ENCODE measurements around the gene AKAP17A.
A peak's percentile ranks its signal among the peaks of the same experiment; 100 is the strongest.

The AKAP17A gene

DNA sequence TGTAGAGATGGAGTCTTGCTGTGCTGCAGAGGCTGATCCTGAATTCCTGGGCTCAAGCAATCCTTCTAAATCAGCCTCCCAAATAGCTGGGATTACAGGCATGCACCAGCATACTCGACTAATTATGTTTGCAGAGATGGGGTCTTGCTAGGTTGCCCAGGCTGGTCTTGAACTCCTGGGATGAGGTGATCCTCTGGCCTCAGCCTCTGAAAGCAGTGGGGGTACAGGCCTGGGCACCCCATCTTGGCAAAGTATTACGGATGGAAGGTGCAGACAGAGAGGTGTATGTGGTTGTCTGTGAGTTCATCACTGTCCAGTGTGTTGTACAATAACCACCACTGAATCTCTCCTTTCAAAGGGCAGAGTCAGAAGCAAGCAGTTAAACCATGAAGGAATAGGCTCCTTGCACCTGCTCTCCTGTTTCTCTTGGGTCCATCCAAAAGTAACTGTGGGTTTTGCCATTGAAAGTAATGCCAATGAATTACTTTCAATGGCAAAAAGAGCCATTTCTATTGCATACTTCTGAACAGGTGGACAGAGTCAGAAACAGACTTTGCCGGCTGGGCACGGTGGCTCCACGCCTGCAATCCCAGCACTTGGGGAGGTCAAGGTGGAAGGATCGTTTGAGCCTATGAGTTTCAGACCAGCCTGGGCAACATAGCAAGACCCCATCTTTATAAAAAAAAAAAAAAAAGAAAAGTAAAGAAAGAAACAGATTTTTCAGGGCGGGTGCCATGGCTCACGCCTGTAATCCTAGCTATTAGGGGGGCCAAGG is 7.0 kb upstream of the AKAP17A start:
- no peak for DNase-seq

GRCh38 chrX:1587161-1587560 is 4.2 kb upstream of the AKAP17A start:
- no peak for DNase-seq

GRCh38 chrX:1589356-1590130 is 1.9 kb upstream of the AKAP17A start:
- DNase-seq: no peak

DNA sequence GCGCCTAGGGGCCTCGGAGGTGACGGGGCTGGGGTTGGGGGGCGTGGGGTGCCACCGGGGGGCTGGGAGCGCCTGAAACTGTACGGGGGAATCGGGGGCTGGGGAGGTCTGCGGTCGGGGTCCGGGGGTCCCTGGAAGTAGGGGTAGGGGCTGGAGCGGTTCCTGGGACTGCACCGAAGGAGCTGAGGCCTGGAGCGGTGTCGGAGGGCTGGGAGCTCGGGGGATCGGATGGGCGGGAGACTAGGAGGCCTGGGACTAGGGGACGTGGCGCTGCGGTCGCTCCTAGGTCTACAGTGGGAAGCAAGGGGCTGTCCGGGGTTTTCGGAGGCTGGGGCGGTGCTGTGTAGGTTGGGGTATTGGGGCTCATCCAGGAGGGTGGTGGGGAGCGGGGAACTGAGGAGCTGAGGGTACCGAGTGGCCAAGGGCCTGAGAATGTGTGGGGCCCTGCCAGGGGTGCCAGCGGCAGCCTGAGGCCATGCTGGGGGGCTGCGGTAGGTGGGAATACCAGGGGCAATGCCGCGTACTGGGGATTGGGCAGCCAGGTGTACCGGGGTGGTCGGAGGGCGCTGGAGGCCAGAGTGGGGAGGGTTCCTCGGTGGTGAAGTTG is 562 bp downstream of the AKAP17A start:
- peak; percentile 21 for DNase-seq

GRCh38 chrX:1592470-1593142 is 1.2 kb downstream of the AKAP17A start:
- no peak for DNase-seq

DNA sequence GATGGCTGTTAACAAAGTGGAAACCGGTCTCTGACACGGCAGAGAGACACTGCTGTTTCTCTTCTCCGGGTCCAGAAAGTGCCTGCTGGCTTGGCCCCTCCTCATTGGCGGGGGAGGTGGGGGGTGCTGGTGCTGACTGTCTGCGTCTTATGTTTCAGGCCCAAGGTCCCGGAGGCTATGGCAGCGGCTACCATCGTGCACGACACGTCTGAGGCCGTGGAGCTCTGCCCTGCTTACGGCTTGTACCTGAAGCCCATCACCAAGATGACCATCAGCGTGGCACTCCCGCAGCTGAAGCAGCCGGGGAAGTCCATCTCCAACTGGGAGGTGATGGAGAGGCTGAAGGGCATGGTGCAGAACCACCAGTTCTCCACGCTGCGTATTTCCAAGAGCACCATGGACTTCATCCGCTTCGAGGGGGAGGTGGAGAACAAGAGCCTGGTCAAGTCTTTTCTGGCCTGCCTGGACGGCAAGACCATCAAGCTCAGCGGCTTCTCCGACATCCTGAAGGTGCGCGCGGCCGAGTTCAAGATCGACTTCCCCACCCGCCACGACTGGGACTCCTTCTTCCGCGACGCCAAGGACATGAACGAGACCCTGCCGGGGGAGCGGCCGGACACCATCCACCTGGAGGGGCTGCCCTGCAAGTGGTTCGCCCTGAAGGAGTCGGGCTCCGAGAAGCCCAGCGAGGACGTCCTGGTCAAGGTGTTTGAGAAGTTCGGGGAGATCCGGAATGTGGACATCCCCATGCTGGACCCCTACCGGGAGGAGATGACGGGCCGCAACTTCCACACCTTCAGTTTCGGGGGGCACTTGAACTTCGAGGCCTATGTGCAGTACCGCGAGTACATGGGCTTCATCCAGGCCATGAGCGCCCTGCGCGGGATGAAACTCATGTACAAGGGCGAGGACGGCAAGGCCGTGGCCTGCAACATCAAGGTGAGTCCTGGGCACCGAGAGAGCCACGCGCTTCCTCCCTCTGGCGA is 2.2 kb downstream of the AKAP17A start:
- DNase-seq: no peak

- DNase-seq: no peak
Observed at GRCh38 chrX:1595711-1596060, 4.3 kb downstream of the AKAP17A start.

- DNase-seq: no peak
Observed at GRCh38 chrX:1596676-1597344, 5.4 kb downstream of the AKAP17A start.

- no peak for DNase-seq
Observed at GRCh38 chrX:1597345-1598020, 6.1 kb downstream of the AKAP17A start.

DNA sequence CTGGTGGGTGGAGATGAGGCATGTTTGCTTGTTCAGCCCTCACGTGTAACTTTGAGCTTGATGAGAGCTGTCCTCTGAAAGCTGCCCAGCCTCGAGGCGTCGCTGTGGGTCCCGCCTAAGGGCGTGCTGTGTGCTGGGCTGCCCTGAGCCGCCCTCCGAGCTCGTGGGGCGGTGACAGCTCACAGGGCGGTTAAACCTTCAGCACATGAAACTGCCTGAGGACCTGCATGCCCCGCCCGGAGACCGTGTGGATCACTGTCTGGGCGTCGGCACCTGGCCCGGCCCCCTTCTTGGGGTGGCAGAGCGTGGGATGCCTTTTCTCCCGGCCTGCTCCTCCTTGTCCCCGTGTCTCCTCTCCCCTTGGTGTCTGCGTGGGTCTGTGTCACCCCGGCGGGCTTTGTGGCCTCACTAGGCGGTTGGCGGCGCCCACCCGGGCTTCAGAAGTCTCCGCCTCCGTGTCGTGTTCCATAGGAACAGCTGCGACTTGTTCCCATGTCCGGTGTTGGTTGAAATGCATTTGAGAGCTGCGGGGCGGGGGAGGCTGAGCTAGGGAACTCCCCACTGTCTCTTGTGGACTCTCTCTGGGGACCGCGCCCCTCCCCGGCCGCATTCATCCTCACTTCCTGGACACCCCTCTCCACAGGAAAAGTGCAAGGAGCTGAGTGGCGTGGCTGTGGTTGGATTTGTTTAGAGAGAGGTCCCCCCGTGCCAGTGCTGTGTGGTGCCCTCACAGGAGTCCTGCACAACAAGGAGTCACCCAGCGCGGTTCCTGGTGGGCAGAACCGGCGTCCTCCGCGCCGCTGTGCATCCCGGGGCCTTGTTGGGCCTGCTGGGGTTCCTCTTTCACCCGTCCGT is 6.8 kb downstream of the AKAP17A start:
- DNase-seq: no peak

GRCh38 chrX:1598876-1599790 is 7.7 kb downstream of the AKAP17A start:
- no peak for DNase-seq

DNA sequence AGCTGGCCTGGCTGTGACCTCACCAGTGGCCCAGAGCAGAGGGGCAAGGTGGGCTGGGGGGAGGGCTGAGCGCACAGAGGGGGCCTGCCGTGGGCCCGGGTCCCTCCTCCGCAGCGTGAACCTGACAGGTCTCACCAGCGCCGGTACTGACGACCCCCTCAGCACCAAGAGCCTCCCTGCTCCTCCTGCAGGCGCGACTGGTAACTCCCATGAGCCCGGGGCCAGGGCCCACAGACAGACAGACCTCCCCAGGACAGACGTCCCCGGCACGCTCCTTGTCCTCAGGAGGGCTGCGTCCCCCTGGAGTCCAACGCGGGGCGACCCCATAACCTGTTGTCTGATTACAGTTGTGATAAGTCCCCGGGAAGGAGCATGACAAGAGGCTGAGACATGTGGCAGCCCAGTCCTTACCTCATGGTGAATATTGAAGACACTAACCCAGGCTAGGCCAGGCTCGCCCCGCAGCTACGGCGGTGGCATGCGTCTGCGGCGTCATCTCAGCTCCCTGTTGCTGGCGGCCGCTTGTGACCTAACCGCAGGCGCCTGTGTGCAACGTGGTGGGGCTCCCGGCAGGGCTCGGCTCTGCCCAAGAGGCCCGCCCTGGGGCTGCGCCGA is 8.5 kb downstream of the AKAP17A start:
- no peak for DNase-seq

GRCh38 chrX:1600406-1601050 is 9.1 kb downstream of the AKAP17A start:
- DNase-seq: no peak

GRCh38 chrX:1601051-1601767 is 9.8 kb downstream of the AKAP17A start:
- no peak for DNase-seq

- no peak for DNase-seq
Observed at GRCh38 chrX:1601768-1602085, 10.3 kb downstream of the AKAP17A start.

DNA sequence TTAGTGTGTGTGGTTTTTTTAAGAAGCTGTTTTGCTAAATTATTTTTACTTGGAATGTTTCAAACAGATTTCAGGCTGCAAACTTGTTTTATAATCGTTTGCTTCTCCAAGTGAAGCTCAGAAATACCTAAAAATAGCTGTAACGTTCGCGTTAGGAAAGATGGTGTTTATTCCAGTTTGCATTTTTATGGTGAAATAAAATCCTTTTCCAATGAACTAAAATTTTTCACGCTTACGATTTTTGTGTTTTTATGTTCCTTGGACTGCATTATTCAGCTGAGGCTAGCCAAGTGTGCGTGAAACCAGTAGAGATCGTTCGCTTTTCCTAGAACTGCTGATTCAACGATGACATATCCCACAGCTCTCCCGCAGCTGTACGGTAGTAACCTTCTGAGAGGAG is 10.9 kb downstream of the AKAP17A start:
- DNase-seq: no peak

DNA sequence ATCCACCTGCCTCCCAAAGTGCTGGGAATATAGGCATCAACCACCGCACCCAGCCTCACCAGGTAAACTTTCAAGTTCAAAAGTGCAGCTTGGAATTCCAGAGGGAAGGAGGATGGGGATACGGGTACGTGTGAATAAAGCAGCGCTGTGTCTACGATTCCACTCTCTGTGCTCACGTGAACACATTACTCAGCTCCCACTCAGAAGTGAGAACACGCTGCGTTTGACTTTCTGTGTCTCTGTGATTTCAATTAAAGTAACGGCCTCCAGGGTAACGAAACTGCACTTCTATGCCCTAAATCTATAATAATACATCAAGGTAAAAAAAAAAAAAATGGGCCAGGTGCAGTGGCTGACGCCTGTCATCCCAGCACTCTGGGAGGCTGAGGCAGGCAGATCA is 15.1 kb downstream of the AKAP17A start:
- no peak for DNase-seq

Data from NCI-H69 (cell line).